Measurements from ENCODE around the gene OVOL3.
"Not testable (repeated sequence)": the region's sequence is repeated elsewhere in the genome, so short reads cannot be mapped to it uniquely, and the experiment has no call there.

Gene OVOL3
- 0 reads per million in 2 experiments for total RNA-seq

DNA sequence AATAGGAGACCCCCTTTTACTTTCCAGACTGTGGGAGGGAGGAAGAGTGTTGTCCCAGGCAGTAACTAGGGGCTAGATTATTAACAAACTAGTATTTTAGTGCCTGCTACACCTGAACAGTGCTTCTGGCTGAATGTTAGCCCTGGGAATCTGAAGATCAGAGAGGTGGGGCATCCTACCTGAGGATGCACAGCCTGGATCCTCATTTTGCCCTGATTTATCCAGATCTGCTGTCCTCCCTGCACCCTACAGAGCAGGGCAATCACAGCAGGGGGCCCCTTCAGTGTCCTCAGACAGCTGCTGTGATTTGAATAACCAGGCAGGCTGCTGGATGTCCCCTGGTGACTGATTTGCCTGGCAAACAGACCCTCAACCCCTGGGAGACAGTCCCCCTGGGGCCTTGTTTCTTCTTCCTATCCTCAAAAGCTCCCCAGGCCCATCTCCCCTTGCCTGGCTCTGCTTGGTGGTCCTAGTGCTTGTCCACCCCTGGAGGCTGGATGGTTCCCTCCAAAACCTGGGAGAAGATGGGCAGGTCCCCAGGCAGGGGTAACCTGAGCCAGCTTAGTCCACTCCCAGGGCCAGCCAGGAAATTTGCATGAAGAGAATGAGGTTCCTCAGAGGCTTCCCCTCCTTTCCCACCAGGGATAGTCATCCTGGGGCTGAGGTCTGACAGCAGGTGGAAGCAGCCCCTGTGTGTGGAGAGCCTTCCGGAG lies at the start of gene OVOL3:
TSS of gene OVOL3 (plus strand) at position 657 of the 713 bp plus-strand sequence. CDS start 60 bp downstream, outside the sequence.
- no peak for DNase-seq (ENCODE audit: low read depth)

GRCh38 chr19:36061367-36061766 lies 49.6 kb upstream of the OVOL3 start:
- DNase-seq (ENCODE audit: low read depth) = no peak

DNA sequence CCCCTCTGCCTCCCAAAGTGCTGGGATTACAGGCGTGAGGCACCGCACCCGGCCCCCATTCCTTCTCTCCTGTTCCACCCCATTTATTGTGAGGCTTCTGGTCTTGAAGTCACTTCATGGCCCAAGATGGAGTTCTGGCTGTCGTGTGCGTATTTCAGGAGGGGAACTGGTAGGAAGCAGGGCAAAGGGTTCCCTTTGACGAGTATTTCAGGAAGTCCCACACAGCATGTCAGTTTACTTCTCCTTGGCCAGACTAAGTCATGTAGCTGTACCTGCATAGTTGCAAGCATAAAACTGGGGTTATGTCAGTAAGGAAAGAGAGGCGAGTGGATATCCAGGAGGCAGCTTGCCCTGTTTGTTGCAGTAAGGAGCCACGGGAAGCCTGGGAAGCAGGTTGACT lies 46.1 kb upstream of the OVOL3 start:
- no peak for DNase-seq (ENCODE audit: low read depth)

GRCh38 chr19:36067681-36068080 lies 43.3 kb upstream of the OVOL3 start:
- DNase-seq (ENCODE audit: low read depth) = no peak

DNA sequence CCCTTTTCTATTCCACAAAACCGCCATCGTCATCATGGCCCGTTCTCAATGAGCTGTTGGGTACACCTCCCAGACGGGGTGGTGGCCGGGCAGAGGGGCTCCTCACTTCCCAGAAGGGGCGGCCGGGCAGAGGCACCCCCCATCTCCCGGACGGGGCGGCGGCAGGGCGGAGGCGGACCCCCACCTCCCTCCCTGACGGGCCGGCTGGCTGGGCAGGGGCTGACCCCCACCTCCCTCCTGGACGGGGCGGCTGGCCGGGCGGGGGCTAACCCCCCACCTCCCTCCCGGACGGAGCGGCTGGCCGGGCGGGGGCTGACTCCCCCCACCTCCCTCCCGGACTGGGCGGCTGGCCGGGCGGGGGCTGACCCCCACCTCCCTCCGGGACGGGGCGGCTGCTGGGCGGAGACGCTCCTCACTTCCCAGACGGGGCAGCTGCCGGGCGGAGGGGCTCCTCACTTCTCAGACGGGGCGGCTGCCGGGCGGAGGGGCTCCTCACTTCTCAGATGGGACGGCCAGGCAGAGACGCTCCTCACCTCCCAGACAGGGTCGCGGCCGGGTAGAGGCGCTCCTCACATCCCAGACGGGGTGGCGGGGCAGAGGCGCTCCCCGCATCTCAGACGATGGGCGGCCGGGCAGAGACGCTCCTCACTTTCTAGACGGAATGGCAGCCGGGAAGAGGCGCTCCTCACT lies 42.0 kb upstream of the OVOL3 start:
- DNase-seq (ENCODE audit: low read depth) = not testable (repeated sequence)

- DNase-seq (ENCODE audit: low read depth) = no peak
Measured at GRCh38 chr19:36072081-36072480, 38.9 kb upstream of the OVOL3 start.

- no peak for DNase-seq (ENCODE audit: low read depth)
Measured at GRCh38 chr19:36073121-36073876, 37.6 kb upstream of the OVOL3 start.

DNA sequence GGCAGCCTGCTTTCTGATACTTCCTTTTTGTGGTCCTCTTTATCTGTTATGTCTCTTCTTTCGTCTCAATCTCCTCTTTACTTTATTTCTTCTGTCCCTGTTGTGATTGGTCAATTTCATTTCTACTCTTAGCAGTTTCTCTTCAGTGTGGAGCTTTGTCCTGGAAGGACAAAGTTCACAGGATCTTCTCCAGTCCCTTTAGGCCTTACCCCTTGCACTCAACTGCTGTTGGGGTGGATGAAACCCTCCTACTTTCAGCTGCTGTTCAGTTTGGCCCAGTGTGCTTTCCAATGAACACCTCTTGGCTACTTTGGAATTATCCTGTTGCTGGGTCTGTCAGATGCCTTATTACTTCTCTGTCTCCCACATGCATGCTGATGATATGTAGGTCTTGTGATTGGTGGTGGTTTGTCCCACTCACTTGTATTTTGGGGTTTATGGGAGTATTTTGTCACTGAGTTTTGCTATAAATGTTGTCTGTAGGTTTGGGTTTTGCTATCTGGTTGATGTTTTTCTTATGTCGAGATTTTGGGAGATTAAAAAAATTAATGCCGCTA lies 31.5 kb upstream of the OVOL3 start:
- DNase-seq (ENCODE audit: low read depth) = no peak

GRCh38 chr19:36081385-36081784 lies 29.6 kb upstream of the OVOL3 start:
- no peak for DNase-seq (ENCODE audit: low read depth)

DNA sequence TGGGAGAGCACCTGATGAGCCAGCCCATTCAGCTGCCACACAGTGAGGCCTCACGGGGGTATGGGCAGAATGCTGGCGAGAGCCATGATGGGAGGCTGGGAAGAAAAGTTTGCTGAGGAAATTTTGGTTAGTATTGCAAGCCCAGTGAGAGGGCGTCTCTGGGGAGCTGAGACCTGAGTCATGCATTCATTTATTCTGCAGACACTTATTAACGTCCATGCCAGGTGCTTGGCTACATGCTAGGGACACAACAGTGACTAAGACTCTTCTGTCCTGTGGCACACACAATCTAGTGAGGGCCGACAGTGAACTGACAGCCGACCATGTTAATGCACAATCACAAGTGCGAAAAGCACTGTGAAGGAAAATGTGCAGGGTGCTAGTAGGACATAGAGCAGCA lies 29.0 kb upstream of the OVOL3 start:
- no peak for DNase-seq (ENCODE audit: low read depth)

DNA sequence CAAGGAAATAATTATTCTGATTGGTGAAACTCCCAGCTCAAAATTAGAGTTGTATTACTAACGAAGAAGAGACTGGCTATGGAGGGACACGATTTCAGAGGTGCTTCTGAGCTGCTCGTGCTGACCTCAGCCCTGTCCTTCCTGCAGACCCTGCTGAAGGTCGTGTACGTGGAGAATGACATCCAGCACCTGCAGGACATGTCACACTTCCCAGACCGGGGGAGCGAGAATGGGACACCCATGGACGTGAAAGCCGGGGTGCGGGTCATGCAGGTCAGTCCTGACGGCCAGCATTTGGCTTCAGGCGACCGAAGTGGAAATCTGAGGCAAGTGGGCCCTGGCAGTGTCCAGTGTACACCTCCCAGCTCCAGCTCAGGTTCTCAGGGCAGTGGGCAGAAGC lies 28.0 kb upstream of the OVOL3 start:
- no peak for DNase-seq (ENCODE audit: low read depth)

DNA sequence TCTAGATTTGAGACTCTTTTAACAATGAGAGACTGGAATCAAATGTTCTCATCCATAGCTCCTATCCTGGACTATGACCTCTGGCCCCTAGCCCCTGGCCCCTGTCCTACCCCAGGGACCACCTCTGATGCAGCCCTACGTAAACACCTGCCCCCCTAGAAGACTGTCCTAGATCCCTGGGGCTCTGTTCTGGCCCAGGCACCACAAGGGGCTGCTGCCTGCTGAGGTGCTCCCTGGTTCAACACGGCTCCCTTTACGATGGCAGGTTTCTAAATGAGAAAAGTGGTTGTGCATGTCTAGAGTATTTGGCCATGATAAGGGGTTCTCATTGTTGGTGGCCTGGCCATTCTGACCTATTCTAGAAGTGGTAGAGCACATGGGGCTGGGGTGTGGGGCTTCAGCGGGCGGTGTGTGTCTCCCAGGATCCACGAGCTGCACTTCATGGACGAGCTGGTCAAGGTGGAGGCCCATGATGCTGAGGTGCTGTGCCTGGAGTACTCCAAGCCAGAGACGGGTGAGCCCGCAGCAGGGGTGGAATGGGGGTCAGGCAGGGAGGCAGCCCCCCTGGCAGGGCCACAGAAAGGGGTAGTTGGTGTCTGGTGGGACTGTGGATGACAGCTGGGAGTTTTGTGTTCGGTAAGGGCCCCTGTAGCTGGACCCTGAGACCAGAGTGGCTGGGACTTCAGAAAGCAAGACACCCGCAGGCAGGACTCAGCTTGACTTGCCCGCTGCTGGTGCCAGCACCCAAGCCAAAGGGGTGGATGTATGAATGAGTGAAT lies 26.5 kb upstream of the OVOL3 start:
- DNase-seq (ENCODE audit: low read depth) = no peak

DNA sequence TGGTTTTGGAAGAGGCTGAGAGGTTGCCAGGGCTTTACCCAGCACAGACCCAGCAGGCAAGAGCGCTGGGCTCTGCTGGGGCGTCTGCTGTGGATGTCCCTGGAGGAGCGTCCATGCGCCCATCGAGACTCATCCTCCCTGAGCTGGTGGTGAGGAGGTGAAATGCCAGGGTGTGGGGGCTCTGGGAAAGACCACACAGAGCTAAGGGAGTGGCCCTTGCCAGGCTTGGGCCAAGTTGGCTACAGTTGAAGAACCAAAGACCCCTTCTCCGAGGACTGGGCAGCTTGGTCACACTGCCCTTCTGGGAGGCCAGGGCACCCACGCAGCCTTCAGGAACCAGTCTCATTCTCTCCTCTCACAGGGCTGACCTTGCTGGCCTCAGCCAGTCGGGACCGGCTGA lies 24.6 kb upstream of the OVOL3 start:
- DNase-seq (ENCODE audit: low read depth) = no peak

- DNase-seq (ENCODE audit: low read depth) = no peak
Measured at GRCh38 chr19:36089847-36090246, 21.1 kb upstream of the OVOL3 start.

DNA sequence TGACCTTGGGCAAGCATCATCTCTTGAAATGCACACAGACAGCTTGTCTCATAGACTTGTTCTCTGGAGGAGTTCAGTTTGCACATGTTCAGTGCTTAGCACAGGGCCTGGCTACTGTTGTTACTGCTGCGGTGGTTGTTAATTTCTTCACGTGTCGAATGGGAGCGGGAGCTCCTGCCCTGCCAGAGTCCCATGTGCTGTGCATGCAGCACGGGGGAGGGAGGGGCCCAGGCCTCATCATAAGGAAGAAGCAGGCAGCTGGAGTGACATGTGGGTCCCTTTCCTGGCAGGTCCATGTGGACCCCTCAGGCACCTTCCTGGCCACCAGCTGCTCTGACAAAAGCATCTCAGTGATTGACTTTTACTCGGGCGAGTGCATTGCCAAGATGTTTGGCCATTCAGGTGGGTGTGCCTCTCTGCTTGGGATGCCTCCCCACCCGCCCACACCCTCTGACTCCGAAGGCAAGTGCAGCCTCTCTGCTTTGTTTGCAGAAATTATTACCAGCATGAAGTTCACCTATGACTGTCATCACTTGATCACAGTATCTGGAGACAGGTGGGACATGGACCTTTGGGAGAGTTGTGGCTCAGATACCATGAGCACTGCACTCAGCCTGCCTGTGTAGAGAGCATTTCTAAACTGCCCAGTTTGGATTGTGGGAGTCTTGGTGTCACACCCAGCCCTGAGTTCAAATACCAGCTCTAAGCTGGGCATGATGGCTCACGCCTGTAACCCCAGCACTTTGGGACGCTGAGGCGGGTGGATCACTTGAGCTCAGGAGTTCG lies 19.8 kb upstream of the OVOL3 start:
- no peak for DNase-seq (ENCODE audit: low read depth)

GRCh38 chr19:36092566-36092965 lies 18.4 kb upstream of the OVOL3 start:
- no peak for DNase-seq (ENCODE audit: low read depth)

- no peak for DNase-seq (ENCODE audit: low read depth)
Measured at GRCh38 chr19:36093146-36093662, 17.7 kb upstream of the OVOL3 start.

GRCh38 chr19:36093687-36094086 lies 17.3 kb upstream of the OVOL3 start:
- no peak for DNase-seq (ENCODE audit: low read depth)

DNA sequence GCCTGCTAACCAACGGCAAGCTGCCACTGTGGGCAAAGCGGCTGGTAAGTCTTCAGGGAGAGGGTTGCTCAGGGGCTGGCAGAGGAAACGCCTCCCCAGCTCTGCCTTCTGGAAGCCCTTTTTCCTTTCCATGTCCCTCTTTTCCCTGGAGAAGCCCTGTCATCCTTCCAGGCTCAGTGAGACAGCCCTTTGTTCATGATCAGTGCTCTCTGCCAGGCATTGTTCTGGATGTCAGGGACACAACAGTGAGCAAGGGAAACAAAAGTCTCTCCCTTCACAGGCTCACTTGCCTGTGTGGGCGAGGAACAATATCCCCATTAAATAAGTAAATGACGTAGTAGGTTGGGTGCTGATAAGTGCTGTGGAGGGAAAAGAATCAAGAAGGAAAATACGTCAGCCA lies 13.9 kb upstream of the OVOL3 start:
- no peak for DNase-seq (ENCODE audit: low read depth)

- DNase-seq (ENCODE audit: low read depth) = no peak
Measured at GRCh38 chr19:36099166-36099785, 11.7 kb upstream of the OVOL3 start.
